SK-N-MC (cell line): ENCODE data around the gene STK32B.

Experiments
- EZH2 ChIP-seq: fragments of 200-600 bp; sonication (generic); IDR thresholded peaks from one replicate; pipeline ENCODE4 v1.6.1; 2017; ENCODE audit warnings: antibody characterized with exemption
- FOXP2 ChIP-seq: optimal IDR thresholded peaks from 2 replicates; pipeline ENCODE3; 2011; ENCODE audit warnings: mild to moderate bottlenecking, moderate library complexity; ENCODE audit not compliant: insufficient read depth; ENCODE audit errors: extremely low read length, control extremely low read depth
- POLR2AphosphoS5 ChIP-seq: IDR thresholded peaks from 2 replicates; pipeline ENCODE4 v1.6.1; 2012; ENCODE audit warnings: mild to moderate bottlenecking, low read depth, low read length, borderline replicate concordance

GRCh38 chr4:5292101-5292500 is 240.8 kb downstream of the STK32B start:
- TF ChIP-seq POLR2AphosphoS5: no peak
- TF ChIP-seq EZH2: no peak
- TF ChIP-seq FOXP2: no peak
